ENCODE results near the gene USH1G. TPM values are rescaled to one million over a fixed set of nuclear protein-coding genes. Genes with fewer than 3 reads are reported as not detected.

Gene USH1G
- total and polyA plus RNA-seq, 2 of the 13 experiments (the other 11 are each of a cell fraction or from before 2014, with no cell fraction given): 0.04 TPM; not detected in 1

- TF ChIP-seq, protein P1, sequence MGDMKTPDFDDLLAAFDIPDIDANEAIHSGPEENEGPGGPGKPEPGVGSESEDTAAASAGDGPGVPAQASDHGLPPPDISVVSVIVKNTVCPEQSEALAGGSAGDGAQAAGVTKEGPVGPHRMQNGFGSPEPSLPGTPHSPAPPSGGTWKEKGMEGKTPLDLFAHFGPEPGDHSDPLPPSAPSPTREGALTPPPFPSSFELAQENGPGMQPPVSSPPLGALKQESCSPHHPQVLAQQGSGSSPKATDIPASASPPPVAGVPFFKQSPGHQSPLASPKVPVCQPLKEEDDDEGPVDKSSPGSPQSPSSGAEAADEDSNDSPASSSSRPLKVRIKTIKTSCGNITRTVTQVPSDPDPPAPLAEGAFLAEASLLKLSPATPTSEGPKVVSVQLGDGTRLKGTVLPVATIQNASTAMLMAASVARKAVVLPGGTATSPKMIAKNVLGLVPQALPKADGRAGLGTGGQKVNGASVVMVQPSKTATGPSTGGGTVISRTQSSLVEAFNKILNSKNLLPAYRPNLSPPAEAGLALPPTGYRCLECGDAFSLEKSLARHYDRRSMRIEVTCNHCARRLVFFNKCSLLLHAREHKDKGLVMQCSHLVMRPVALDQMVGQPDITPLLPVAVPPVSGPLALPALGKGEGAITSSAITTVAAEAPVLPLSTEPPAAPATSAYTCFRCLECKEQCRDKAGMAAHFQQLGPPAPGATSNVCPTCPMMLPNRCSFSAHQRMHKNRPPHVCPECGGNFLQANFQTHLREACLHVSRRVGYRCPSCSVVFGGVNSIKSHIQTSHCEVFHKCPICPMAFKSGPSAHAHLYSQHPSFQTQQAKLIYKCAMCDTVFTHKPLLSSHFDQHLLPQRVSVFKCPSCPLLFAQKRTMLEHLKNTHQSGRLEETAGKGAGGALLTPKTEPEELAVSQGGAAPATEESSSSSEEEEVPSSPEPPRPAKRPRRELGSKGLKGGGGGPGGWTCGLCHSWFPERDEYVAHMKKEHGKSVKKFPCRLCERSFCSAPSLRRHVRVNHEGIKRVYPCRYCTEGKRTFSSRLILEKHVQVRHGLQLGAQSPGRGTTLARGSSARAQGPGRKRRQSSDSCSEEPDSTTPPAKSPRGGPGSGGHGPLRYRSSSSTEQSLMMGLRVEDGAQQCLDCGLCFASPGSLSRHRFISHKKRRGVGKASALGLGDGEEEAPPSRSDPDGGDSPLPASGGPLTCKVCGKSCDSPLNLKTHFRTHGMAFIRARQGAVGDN (CRISPR knock-in tag; IDR thresholded peaks at IDR 0.05): no peak
- TF ChIP-seq ZBTB7B (CRISPR knock-in tag; IDR thresholded peaks at IDR 0.05) (no peak), PHF8 (CRISPR knock-in tag; IDR thresholded peaks at IDR 0.05) (no peak), ZBTB38 (CRISPR knock-in tag; IDR thresholded peaks at IDR 0.05) (no peak), ZNF142 (CRISPR knock-in tag; IDR thresholded peaks at IDR 0.05) (no peak), ZNF24 (IDR thresholded peaks at IDR 0.05) (no peak), ZNF367 (CRISPR knock-in tag; IDR thresholded peaks at IDR 0.05; ENCODE audit: borderline replicate concordance) (no peak), GPN1 (CRISPR knock-in tag; IDR thresholded peaks at IDR 0.05; ENCODE audit: borderline replicate concordance) (no peak), GABPA (IDR thresholded peaks at IDR 0.05; ENCODE audit: low read depth, low read length) (no peak), GABPA (CRISPR knock-in tag; IDR thresholded peaks at IDR 0.05; ENCODE audit: low read depth) (no peak), SOX13 (IDR thresholded peaks at IDR 0.05) (no peak), SOX13 (CRISPR knock-in tag; conservative IDR thresholded peaks at IDR 0.05 in 1 of 2, IDR thresholded peaks at IDR 0.05 in 1 of 2) (no peak)
- TF ChIP-seq, protein P2, sequence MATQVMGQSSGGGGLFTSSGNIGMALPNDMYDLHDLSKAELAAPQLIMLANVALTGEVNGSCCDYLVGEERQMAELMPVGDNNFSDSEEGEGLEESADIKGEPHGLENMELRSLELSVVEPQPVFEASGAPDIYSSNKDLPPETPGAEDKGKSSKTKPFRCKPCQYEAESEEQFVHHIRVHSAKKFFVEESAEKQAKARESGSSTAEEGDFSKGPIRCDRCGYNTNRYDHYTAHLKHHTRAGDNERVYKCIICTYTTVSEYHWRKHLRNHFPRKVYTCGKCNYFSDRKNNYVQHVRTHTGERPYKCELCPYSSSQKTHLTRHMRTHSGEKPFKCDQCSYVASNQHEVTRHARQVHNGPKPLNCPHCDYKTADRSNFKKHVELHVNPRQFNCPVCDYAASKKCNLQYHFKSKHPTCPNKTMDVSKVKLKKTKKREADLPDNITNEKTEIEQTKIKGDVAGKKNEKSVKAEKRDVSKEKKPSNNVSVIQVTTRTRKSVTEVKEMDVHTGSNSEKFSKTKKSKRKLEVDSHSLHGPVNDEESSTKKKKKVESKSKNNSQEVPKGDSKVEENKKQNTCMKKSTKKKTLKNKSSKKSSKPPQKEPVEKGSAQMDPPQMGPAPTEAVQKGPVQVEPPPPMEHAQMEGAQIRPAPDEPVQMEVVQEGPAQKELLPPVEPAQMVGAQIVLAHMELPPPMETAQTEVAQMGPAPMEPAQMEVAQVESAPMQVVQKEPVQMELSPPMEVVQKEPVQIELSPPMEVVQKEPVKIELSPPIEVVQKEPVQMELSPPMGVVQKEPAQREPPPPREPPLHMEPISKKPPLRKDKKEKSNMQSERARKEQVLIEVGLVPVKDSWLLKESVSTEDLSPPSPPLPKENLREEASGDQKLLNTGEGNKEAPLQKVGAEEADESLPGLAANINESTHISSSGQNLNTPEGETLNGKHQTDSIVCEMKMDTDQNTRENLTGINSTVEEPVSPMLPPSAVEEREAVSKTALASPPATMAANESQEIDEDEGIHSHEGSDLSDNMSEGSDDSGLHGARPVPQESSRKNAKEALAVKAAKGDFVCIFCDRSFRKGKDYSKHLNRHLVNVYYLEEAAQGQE (IDR thresholded peaks at IDR 0.05; ENCODE audit: borderline replicate concordance in 1 of 2, low read depth in 1 of 2, low read length in 2 of 2): peak; percentile 49 to 93
- TF ChIP-seq, protein P3, sequence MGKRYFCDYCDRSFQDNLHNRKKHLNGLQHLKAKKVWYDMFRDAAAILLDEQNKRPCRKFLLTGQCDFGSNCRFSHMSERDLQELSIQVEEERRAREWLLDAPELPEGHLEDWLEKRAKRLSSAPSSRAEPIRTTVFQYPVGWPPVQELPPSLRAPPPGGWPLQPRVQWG (CRISPR knock-in tag; IDR thresholded peaks at IDR 0.05; ENCODE audit: borderline replicate concordance, low read depth): no peak
Measured at GRCh38 chr17:74937064-74938051, 14.3 kb upstream of the USH1G start (continued).

All from HepG2 (cell line).